K562 (cell line): ENCODE results near the gene NDOR1. TPM values are rescaled to one million over a fixed set of nuclear protein-coding genes. Genes with fewer than 3 reads are reported as not detected.

Source experiments
- AFF1 ChIP-seq, 2 experiments: fragments of 450-650 bp; IDR thresholded peaks; 2 replicates each; pipeline ENCODE4 v1.6.1; 2018; ENCODE audit warnings: mild to moderate bottlenecking in 2 of 2, low read depth in 1 of 2; ENCODE audit not compliant: partially characterized antibody in 2 of 2
- HEY1 ChIP-seq: fragments of 250-450 bp; sonication (Bioruptor Pico); IDR thresholded peaks from 2 replicates; pipeline ENCODE4 v1.5.0; 2020; ENCODE audit warnings: mild to moderate bottlenecking, moderate library complexity, borderline replicate concordance
- JUND ChIP-seq, 2 experiments: IDR thresholded peaks; 2 replicates in 1 of 2; 3 replicates in 1 of 2; pipeline ENCODE4 v1.6.1; 2011; ENCODE audit warnings: borderline replicate concordance in 2 of 2, low read depth in 2 of 2, low read length in 2 of 2, improper control_type of control experiment in 1 of 2, missing biosample characterization in 1 of 2, missing genetic modification characterization in 1 of 2, missing genetic modification reagents in 1 of 2
- MAX ChIP-seq: sonication (generic); formaldehyde crosslinking; IDR thresholded peaks from 2 replicates; pipeline ENCODE4 v1.9.0; 2022; ENCODE audit warnings: mild to moderate bottlenecking, missing genetic modification reagents
- MTA3 ChIP-seq: fragments of 450-650 bp; formaldehyde crosslinking; IDR thresholded peaks from 2 replicates; pipeline ENCODE4 v1.6.1; 2017; ENCODE audit warnings: mild to moderate bottlenecking, borderline replicate concordance
- NCOA1 ChIP-seq: fragments of 450-650 bp; IDR thresholded peaks from 2 replicates; pipeline ENCODE4 v1.6.1; 2016; ENCODE audit warnings: low read depth
- POLR2A ChIP-seq: fragments of 450-650 bp; conservative IDR thresholded peaks from 2 replicates; pipeline ENCODE4 v1.6.1; 2016
- RB1 ChIP-seq: fragments of 450-650 bp; IDR thresholded peaks from 2 replicates; pipeline ENCODE4 v1.6.1; 2017; ENCODE audit warnings: low read depth, mild to moderate bottlenecking
- TAF9B ChIP-seq: fragments of 450-650 bp; IDR thresholded peaks from 2 replicates; pipeline ENCODE4 v1.6.1; 2018; ENCODE audit warnings: mild to moderate bottlenecking; ENCODE audit not compliant: partially characterized antibody
- VEZF1 ChIP-seq: fragments of 200-800 bp; sonication (Bioruptor generic); IDR thresholded peaks from 2 replicates; pipeline ENCODE4 v1.6.1; 2017; ENCODE audit warnings: missing genetic modification characterization, missing compliant biosample characterization
- ZEB2 ChIP-seq: fragments of 450-650 bp; IDR thresholded peaks from 2 replicates; pipeline ENCODE4 v1.6.1; 2016
- ZNF280A ChIP-seq: fragments of 450-650 bp; IDR thresholded peaks from 2 replicates; pipeline ENCODE4 v1.6.1; 2018; ENCODE audit warnings: mild to moderate bottlenecking, low read depth; ENCODE audit not compliant: partially characterized antibody
- ZNF592 ChIP-seq: fragments of 450-650 bp; IDR thresholded peaks from 2 replicates; pipeline ENCODE4 v1.6.1; 2017; ENCODE audit warnings: antibody characterized with exemption, mild to moderate bottlenecking
- polyA plus RNA-seq, 8 experiments: library from polyadenylated mRNA; depleted of rRNA in 4 of 8; stranded (reverse) in 5 of 8; unstranded in 3 of 8; fragments of >200 nt; fragmentation: Nextera tagmentation in 2 of 8; fragmentation: Illumina TruSeq in 1 of 8; extraction: Ambion mirVana in 2 of 8; extraction: Trizol in 1 of 8; gene quantifications; 2 replicates each; pipeline versions ENCODE4 v1.2.1 to v1.2.3, GENCODE V29; 2011 to 2014; ENCODE audit warnings: inconsistent platforms in 1 of 8, missing spikeins in 1 of 8
- total RNA-seq, 7 experiments: library from RNA; depleted of rRNA in 6 of 7; stranded (reverse); fragments of >200 nt in 6 of 7; fragmentation: Illumina TruSeq in 2 of 7; extraction: Trizol in 2 of 7; gene quantifications; 2 replicates each; pipeline versions ENCODE4 v1.2.1 to v1.2.3, GENCODE V29; 2011 to 2021; ENCODE audit warnings: low replicate concordance in 1 of 7

NDOR1 gene
- total and polyA plus RNA-seq, 9 of the 15 experiments (the other 6 are each of a cell fraction or from before 2014, with no cell fraction given) = 0.06 to 36.9 (median 6.9) TPM

- no peak for TF ChIP-seq HEY1
- peak; percentile 21; the same call in 1 of the 2 replicates for TF ChIP-seq JUND (IDR thresholded peaks at IDR 0.05; ENCODE audit: borderline replicate concordance, low read depth, low read length)
- TF ChIP-seq JUND (tag; IDR thresholded peaks at IDR 0.05; ENCODE audit: borderline replicate concordance, low read depth, low read length) = no peak
- no peak for TF ChIP-seq AFF1 (IDR thresholded peaks at IDR 0.05; ENCODE audit: low read depth in 1 of 2, partially characterized antibody in 2 of 2)
- TF ChIP-seq MTA3 = peak; percentile 55; the same call in 1 of the 2 replicates
- 0 out of 2 replicates have a peak, but pooled peaks have one; percentile 31 for TF ChIP-seq ZEB2
- TF ChIP-seq VEZF1 (CRISPR knock-in tag) = peak; percentile 59; the same call in 1 of the 2 replicates
- TF ChIP-seq RB1 = 0 out of 2 replicates have a peak, but pooled peaks have one; percentile 21
- peak; percentile 19; the same call in 1 of the 2 replicates for TF ChIP-seq NCOA1
- TF ChIP-seq POLR2A = peak; percentile 70
- no peak for TF ChIP-seq ZNF280A
- TF ChIP-seq TAF9B = peak; percentile 16
- peak; percentile 82 for TF ChIP-seq ZNF592
- TF ChIP-seq MAX (CRISPR knock-in tag) = 0 out of 2 replicates have a peak, but pooled peaks have one; percentile 31
Measured at GRCh38 chr9:137217276-137218211, 12.0 kb downstream of the NDOR1 start (continued).
